Measurements from ENCODE around the gene ZNF618.

Gene ZNF618

GRCh38 chr9:113915817-113916434 is 39.8 kb downstream of the ZNF618 start:
- no peak overlapping the region for H3K4me3 ChIP-seq (ENCODE audit: low read length)
- DNase-seq (ENCODE audit: low read depth) = no peak
- TF ChIP-seq CTCF (IDR thresholded peaks at IDR 0.05; ENCODE audit: insufficient read depth, low read depth, low read length, missing control alignments) = no peak

DNA sequence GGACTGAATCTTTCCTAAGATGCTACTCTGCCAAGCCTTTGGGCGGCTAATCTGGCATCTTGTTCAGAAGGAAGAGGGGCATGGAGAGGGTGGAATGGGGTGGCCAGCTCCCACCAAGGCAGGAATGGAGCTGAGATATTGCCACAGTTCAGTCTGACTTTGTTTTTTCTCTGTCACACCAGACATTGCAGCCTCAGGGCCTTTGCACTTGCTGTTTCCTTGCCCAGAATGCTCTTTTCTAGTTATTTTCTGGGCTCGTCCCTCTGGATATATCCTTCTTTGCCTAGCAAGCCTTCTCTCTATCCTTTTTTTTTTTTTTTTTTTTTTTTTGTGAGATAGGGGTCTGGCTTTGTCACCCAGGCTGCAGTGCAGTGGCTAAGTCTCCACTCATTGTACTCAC is 40.8 kb downstream of the ZNF618 start:
- no peak for TF ChIP-seq CTCF (IDR thresholded peaks at IDR 0.05; ENCODE audit: insufficient read depth, low read depth, low read length, missing control alignments)
- H3K4me3 ChIP-seq (ENCODE audit: low read length) = no peak overlapping the region
- DNase-seq (ENCODE audit: low read depth) = no peak

- no peak for TF ChIP-seq CTCF (IDR thresholded peaks at IDR 0.05; ENCODE audit: insufficient read depth, low read depth, low read length, missing control alignments)
- no peak for DNase-seq (ENCODE audit: low read depth)
Observed at GRCh38 chr9:113918697-113919350, 42.7 kb downstream of the ZNF618 start.

GRCh38 chr9:113919382-113919781 is 43.3 kb downstream of the ZNF618 start:
- TF ChIP-seq CTCF (IDR thresholded peaks at IDR 0.05; ENCODE audit: insufficient read depth, low read depth, low read length, missing control alignments) = no peak
- no peak overlapping the region for H3K4me3 ChIP-seq (ENCODE audit: low read length)
- DNase-seq (ENCODE audit: low read depth) = no peak

More at GRCh38 chr9:113918697-113919350, 42.7 kb downstream of the ZNF618 start:
- no peak overlapping the region for H3K4me3 ChIP-seq (ENCODE audit: low read length)

DNA sequence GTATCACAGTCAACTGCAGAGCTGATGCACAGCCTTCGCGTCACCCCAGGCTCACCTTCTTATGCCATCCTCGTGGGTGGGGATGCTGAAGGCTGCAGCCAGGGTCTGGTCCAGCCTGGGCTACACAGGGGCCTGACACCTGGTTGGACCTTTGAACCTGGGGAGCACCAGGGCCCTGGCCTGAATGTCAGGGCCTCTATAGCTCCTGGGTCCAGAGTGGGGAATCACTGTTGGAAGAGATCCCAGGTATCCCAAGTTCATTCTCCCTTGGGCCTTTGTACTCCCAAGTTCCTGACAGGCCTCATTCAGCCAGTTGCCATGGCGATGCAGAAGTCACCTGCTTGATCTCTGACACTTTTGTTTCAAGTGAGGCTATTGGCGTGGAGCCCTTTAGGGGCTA is 43.8 kb downstream of the ZNF618 start:
- H3K4me3 ChIP-seq (ENCODE audit: low read length) = no peak overlapping the region
- DNase-seq (ENCODE audit: low read depth) = no peak
- no peak for TF ChIP-seq CTCF (IDR thresholded peaks at IDR 0.05; ENCODE audit: insufficient read depth, low read depth, low read length, missing control alignments)

GRCh38 chr9:113920872-113921271 is 44.8 kb downstream of the ZNF618 start:
- no peak for DNase-seq (ENCODE audit: low read depth)
- no peak for TF ChIP-seq CTCF (IDR thresholded peaks at IDR 0.05; ENCODE audit: insufficient read depth, low read depth, low read length, missing control alignments)
- no peak overlapping the region for H3K4me3 ChIP-seq (ENCODE audit: low read length)

Data from epithelial cell of esophagus (primary cell).